Measurements from ENCODE around the gene PLA2G6.

Gene PLA2G6, protein sequence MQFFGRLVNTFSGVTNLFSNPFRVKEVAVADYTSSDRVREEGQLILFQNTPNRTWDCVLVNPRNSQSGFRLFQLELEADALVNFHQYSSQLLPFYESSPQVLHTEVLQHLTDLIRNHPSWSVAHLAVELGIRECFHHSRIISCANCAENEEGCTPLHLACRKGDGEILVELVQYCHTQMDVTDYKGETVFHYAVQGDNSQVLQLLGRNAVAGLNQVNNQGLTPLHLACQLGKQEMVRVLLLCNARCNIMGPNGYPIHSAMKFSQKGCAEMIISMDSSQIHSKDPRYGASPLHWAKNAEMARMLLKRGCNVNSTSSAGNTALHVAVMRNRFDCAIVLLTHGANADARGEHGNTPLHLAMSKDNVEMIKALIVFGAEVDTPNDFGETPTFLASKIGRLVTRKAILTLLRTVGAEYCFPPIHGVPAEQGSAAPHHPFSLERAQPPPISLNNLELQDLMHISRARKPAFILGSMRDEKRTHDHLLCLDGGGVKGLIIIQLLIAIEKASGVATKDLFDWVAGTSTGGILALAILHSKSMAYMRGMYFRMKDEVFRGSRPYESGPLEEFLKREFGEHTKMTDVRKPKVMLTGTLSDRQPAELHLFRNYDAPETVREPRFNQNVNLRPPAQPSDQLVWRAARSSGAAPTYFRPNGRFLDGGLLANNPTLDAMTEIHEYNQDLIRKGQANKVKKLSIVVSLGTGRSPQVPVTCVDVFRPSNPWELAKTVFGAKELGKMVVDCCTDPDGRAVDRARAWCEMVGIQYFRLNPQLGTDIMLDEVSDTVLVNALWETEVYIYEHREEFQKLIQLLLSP

DNA sequence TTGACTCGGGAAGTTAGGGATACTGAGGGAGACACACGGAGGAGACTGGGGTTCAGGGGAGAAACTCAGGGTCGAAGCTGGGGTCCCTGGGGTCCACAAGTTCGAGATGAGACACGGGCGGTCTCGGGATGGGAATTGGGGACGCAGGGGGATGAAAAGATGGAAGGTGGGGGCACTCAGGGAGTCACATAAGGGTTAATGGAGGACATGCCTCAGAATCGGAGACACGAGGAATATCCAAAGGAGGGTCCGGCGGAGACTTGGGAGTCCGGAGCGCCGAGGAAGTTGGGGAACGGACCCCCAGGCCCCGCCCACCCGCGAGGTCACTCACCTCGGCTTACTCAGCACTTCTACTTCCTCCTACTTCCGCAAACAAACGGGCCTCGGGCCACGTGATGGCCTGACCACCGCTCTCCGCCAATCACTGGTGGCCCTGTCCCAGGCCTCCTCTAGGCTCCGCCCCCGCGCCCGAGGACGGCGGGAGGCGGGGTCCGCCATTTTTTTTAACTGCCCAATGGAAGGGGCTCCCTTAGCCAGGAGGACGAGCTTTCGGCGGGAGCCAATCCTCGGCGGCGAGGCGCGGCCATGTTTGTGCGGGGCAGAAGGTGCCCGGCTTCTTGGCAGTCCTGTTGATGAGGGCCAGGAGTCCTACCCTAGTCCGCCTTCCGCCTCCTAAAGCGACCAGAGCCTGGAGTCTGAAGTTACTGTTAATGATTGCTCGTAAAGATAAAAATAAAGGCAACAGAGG is at the start of gene PLA2G6:
PLA2G6 (minus strand) TSS at position 378 of the 748 bp plus-strand sequence. CDS start 12,404 bp downstream, outside the sequence.
- DNase-seq = peak; percentile 95 to 96

DNA sequence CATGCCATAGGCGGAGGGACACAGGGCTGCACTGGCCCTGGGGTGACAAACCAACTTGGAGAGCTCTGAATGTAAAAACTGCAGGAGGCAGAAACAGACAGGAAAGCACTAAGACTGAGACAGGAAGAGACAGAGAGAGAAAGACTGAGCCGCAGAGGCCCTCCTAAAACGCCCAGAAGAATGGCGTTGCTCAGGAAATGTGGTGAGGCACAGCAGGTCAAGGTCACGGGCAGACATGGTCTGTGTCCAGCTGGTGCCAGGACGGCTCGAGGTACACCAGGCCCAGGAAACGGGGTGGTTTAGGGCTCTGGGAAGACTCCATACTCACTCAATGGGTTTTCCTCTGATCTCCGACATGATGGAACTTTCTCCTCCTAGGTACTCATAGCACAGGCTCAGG is 49.3 kb upstream of the PLA2G6 start:
- no peak for DNase-seq

DNA sequence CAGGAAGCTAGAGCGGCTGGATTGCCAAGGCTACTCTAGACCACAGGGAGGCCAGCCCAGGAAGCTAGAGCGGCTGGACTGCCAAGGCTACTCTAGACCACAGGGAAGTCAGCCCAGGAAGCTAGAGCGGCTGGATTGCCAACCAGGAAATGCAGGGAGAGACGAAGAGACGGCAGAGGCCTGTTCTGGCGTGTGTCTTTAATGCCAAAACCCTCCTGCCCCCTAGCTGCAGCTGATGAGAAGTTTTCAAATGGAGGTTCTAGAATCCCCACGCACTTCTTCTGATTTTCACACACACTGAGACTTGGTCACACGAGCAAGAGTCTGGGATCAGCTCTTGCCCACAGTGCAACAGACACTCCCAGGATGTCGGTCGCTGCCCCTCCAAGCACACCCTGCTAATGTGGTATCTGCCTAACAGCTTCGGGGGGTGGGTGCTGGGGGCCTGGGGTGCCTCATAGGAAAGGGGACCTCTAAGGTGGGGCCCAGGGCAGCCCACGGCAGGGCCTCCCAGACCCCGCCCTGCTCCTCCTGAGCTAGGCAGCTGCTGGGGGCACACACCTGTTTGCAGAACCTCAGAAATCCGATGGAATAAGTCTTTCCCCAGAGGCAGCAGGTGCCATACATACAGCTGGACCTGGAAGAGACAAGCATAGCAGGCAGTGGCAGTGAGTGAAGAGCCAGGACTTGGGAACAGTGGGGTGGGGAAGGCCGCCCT is 48.6 kb upstream of the PLA2G6 start:
- DNase-seq = peak; percentile 36 to 40

DNA sequence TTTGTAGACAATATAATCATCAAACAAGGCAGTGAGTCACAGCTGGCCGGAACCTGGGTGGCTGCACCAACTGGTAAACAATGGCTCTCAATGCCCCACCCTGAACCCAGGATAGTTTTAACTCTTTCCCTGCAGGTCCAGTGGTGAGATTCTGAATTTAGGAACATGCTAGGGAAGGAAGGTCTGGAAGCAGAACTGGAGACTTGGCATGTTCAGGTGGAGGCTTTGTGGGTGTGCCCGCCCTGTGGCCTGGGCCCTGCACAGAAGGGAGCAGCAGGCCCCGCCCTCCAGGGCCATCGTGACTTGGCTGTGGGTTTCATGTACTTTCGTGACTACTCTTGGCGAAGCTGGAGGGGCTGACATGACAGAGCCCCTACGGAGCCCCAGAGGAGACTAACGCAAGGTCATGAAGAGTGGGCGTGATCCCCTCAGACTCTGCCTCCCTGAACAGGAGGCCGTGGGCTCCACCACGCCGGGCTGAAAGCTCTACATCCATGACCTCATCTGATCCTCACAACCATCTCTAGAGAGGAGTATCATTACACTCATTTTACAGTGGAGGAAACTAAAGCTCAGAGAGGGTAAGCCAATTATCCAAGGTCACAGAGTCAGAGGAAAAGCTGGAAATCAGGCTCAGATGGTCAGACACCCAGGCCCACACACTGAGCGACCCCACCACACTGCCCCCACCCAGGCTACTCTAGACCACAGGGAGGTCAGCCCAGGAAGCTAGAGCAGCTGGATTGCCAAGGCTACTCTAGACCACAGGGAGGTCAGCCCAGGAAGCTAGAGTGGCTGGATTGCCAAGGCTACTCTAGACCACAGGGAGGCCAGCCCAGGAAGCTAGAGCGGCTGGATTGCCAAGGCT is 47.5 kb upstream of the PLA2G6 start:
- no peak for DNase-seq

DNA sequence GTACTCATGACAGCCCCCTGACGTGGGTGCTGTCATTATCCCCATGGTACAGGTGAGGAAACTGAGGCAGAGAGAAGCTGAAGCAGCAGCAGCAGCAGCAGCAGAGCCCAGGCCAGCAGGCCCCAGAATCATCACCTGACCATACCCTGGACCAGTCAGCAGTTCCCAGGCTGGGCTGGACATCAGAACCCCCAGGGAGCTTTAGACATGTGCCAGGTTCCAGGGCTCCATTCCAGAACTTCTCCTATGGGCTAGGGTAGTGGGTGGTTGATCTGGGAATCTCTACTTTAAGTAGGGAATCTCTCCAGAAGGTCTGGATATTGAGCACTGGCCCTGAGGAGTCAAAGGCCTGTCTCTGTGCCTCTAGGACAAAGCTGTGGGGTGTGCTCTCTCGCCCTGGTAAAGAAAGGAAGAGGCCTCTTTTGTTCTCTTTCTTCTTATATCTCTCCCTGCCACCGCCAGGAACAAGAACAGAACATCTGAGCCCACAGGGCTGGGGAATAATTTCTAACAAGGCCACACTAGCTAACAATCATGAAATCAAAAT is 46.8 kb upstream of the PLA2G6 start:
- no peak for DNase-seq

DNA sequence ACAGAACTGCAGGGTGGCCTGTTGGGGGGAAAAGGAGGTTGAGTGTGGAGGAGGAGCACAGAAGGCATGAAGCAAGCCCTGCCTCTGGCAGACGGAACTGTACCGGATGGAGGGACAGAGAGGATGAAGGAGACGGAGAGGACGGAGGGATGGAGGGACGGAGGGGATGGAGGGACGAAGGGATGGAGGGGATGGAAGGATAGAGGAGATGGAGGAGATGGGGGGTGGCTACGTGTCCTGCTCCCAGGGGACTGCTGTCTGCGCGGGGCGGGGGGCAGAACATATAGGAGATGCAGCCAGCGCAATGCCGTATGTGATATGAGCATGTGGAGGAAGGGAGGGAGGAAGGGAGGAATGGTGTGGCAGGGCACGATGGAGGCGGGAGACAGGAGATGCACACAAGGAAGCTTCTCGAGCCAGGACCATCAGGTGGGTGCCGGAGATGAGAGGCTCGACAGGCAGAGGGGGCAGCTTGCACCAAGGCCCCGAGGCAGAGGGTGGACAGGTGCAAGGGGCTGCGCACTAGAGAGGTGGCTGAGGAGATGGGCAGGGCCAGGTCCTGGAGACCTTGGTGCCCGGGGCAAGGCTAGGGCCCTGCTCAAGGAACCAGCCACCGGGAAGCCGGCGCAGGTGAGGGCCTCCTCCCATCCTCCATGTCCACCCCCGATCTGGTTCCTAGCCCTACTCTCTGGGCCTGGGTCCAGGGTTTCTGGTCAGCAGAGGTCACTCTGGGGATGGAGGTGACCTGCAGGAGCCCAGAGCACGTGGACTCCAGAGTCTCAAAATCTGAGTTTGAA is 45.4 kb upstream of the PLA2G6 start:
- no peak for DNase-seq

DNA sequence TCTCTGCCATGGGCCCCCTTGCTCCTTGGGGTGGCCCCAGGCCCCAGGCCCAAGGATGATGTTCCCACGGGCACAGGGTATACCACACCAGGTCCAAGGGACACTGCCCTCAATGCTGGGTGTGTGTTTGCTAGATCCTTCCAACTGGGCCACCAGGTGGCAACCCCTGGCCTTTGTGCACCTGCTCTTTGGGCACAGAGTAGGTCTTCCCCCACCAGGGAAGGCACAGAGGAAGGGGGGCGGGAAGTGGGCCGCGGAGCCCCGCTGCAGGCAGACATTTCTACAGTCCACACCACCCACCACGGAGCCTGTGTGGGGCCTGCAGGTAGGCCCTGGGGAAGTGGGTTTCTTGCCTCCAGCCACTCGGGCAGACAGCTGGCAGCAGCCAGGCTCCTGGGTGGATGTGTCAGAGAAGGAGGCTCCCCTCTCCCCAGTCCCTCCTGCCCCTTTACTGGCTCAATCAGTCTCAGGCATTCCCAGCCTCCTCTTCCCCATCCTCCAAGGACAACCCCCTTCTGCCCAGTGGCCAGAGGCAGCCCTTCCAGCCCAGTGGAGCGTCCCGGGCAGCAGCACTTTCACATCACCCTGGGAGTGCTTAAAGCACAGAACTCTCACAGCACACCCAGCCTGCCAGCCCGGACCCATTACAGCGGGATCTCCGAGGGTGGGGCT is 41.8 kb upstream of the PLA2G6 start:
- DNase-seq = no peak

DNA sequence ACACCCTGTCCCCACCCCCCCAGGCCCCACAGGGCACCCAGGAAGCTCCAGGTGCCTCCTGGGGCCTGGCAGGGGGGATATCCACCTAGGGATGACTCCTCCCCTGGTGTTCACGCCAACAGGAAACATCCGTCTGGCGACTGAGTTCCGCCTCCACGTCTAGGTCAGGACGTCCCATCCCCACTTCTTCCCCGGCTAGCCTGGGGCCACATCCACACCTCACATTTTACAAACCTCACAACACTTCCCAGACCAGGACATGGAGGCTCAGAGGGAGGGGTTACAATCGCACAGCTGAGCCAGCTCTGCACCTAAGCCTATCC is 41.1 kb upstream of the PLA2G6 start:
- DNase-seq = no peak

DNA sequence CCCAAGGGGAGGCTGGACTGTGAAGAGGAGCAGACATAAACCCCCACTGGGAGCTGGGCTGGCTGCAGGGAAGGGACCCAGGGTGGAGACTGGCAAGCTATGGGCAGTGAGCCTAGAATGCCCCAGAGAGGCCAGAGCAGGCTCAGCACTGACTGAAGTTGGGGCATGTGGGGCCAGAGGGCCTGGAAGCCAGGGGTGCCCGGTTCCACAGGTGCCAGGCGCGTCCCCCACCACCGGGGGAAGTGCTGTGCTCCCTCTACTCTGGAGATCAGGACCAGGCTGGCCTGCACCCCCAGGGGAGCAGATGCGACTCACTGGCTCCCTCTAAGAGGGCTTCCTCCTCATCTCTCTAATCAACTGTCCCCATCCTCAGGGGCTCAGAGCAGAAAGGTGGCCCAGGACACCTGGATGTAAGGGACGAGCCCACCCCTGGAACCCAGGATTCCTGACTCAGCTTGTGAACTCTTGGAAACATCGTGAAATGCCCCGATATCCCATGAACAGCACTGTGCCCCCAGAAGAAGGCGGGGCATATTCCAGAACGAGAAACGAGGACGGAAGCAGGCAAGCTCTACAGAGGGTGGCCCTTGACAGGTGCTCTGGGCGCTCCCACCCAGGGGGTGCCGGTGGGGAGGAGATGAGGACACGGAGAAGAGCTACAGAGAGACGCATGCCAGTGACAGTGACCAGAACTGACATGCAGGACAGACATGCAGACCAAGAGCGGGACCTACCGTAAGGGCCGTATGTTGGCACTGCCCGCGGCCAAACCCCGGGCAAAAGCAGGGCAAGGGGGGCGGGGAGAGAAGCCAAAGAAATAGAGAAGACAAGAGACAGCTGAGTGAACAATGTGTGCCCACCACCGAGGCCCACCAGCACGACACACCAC is 40.5 kb upstream of the PLA2G6 start:
- DNase-seq = no peak

DNA sequence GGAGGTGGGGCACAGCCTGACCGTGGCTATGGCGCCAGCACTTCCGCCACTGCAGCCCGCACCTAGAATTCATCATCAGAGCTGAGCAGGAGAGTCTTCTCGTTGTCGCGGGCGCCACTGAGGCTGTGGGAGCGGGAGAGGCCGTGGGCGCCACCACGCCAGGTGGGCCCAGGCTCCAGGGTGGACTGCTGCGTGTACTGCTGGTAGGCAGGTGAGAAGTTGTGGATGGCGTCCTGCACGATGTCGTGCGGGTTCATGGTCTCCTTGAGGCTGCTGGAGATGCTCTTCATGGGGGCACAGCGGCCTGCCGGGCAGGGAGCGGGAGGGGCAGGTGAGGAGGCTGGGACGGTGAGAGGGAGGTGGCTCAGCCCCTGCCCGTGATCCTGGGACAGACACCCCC is 39.8 kb upstream of the PLA2G6 start:
- DNase-seq = no peak

DNA sequence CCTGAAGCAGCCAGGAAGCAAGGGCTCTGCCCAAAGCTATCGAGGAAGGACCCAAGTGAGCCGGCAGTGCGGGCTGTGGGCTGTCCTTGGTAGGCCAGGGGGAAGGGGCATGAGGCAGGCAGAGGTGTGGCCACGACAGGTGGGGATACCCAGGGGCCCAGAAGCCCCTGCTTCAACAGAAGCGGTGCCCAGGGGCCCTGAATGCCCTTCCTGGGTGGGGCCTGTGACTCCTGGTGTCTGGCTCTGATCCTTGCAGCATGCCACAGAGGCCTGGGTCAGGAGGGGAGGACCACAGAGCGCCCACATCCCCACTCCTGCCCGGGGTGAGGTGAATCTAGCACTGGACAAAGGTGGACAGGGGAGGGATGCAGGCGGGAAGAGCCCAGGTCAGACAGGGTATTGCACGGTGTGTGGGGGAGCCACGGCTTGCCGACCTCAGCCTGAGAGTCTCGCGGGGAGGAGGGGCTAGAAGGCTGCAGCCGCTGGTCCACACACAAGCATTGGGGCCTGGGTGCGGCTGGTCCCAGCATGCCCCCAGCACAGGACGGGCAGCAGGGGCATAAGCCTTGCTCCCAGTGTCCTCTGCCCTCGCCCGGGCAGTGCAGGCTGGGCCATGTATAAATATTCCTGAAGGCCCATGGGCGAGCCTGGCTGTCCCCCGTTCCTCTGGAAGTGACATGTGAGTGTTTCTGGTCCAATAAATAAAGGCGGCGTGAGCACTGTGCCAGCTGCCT is 39.2 kb upstream of the PLA2G6 start:
- DNase-seq = no peak

DNA sequence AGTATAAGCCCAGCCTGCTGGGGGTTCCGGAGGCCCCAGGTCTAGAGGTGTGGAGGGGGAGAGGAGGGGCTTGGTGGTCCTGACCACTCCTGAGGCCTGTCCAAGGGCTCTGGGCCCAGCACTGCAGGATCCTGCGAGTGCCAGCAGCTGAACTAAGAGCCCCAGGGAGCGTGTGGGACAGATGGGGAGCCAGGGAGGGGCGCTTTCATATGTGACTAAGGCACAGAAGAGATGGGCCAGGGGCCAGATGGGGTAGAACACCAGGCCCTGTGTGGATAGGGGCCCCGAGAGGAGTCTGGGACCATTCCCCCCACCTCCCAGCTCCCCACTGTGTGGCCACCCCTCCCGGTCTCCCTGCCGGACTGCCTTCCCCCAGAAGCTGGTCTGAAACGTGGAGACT is 38.5 kb upstream of the PLA2G6 start:
- DNase-seq = no peak

DNA sequence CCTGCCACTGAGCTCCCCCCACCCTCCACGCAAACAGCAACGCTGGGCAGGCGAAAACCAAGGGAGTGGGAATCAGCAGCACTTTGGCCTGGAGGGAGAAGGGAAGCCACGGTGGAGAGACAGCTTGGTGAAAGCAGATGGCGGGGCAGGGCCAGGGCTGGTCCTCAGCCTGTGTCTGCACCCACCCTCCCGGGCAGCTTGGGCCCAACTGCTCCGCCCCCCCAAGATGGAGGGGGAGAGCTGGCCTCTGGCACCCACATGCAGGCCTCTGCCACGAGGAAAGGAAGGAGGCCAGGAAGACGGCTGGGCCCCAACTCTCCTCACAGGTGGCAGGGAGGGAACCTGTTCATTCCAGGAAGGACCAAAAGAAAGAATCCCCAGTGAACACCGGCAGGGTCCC is 38.0 kb upstream of the PLA2G6 start:
- no peak for DNase-seq

DNA sequence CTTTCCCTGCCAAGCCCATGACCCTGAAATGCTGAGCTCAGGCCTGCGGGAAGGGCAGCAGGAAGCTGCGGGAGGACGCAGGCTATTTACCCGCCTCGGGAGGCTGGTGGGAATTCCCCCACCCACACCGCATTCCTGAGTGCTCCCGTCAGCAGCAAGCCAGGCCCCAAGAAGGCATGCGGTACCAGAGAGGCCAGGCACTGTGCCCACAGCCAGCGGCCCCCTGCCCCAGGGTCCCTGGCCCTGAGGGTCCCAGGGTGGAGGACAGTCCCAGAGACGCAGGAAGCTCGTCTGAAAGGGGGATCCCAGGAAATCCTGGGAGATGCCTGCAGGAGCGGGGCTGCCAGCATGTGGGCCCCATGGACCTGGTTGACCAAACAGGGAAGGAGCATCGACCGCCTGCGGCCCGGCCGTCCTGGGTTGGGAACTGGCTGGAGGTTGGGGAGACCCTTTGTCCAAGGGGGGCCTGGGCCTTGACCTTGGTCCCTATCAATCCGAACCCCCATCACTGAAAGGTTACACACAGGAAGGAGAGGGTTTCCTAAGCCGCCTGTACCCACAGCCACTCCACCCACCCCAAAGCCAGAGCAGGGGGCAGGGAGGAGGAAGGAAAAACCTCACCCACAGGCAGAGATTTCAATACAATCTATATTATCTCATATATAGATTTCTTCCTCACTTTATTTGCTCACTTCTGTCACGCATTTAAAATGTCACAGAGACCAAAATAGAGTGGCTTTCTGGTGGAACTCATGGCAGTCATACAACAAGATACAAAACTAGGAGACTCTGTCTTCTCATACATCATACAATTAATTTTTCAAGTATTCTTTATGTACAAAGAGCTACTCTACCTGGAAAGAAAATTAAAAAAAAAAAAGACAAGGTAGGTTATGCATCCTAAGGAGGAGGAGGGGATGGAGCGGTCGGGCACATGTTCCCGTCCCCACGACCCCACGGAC is 37.3 kb upstream of the PLA2G6 start:
- DNase-seq = peak; percentile 39 to 49

DNA sequence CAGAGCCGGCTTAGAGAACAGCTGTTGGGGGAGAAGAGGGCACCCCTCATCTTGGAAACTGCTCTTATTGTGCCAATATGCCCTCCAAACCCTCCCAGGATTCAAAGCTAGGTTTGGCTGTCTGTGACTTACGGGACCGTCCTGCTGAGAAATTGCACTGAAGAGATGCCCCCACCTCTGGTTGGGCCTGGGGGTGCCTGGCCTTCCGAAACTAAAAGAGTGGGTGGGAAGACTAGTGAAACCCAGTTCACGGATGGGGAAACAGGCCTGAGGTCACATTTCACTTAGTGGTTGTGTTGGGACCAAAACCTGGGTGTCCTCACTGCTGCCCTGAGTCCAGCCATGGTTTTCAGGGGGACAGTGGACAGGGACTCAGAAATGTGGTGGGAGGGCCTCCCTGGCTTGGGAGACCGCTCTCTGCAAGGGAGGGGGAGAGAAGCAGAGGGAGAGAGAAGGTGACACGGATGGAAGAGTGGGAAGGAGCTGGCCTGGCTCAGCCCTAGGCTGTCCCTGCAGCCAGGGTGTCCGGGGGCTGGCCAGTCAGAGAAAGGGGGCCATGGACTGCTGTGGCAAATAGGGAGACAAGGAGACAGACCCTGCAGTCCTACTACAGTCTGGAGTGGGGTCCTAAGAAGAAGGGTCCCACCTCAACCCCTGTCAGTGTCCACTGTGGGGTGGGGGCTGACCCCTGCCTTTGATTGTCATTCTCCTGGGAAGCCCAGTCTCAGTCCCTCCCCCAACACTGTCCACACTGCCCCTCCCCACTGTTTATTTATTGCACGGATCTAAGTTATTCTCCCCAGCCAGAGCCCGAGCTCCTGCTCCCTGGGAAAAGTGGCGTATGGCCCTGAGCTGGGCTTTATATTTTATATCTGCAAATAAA is 33.8 kb upstream of the PLA2G6 start:
- DNase-seq = no peak
